GM18508 (cell line): ENCODE measurements around the gene YAF2.

Experiments used
- ATAC-seq: cut with Tn5 transposase; IDR thresholded peaks from one replicate; pipeline ENCODE4 v1.9.1; 2021; ENCODE audit warnings: moderate number of reproducible peaks; ENCODE audit not compliant: insufficient read depth, unreplicated experiment

YAF2 gene

DNA sequence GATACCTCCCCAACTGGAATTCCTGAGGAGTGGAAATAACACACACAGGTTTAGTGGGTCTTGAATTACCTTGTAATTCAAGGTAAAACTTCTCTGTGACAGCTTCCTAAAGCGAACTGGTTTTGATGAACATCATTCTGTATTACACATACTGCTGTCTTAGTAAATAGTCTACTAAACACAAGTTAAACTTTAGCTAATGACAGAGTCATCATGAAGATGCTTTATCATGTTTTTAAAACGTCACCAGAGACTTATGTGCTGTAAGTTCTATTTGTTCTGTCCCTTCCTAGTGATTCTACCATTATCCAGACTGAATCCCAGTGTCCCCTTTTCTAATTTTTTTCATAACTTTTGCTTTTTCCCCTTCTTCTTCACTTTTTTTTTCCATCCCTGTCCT lies 81.8 kb downstream of the YAF2 start:
- ATAC-seq, result no peak

DNA sequence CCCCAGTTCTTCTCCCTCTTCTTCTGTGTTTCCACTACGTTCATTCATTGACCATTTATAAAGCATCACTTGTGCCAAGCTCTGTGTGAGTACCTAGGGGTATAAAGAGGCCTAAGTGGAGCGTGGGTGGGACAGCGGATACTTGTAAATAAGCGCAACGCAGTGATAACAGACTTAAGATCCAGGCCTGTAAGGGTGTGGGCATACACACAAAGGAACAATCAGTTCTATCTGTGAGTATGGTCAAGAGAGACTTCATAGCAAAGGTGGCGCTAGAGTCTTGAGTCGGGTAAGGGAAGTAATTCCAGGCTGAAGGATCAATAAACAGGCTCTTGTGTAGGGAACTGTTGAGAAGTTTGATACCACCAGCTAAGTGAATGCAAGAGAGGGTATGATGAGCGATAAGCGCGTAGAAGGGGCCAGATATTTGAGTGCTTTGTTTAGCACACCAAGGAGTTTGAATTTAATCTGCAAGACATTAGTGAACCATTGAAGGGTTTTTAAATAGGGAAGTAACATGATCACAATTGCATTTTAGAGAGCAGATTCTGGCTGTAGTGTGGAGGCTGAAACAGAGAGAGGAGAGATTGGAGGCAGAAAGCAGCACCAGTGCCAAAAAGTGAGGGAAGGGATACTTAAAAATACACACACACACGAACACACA lies 92.4 kb downstream of the YAF2 start:
- no peak for ATAC-seq

DNA sequence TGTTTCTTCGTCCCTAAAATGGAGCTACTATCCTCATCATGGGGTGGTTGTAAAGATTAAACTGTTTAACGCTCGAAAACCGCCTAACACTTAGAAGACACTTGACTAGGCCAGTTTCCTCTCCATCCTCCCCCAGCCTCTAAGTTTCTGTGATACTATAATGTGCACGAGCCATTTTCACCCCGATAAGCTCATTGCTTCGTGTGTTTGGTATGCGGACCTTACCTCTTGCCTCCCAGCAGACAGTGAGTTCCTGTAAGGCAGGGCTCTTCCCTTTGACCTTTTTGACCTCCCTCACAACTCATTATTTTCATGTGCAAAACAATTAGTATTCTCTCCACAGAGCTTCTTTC lies 92.9 kb downstream of the YAF2 start:
- ATAC-seq, result no peak

DNA sequence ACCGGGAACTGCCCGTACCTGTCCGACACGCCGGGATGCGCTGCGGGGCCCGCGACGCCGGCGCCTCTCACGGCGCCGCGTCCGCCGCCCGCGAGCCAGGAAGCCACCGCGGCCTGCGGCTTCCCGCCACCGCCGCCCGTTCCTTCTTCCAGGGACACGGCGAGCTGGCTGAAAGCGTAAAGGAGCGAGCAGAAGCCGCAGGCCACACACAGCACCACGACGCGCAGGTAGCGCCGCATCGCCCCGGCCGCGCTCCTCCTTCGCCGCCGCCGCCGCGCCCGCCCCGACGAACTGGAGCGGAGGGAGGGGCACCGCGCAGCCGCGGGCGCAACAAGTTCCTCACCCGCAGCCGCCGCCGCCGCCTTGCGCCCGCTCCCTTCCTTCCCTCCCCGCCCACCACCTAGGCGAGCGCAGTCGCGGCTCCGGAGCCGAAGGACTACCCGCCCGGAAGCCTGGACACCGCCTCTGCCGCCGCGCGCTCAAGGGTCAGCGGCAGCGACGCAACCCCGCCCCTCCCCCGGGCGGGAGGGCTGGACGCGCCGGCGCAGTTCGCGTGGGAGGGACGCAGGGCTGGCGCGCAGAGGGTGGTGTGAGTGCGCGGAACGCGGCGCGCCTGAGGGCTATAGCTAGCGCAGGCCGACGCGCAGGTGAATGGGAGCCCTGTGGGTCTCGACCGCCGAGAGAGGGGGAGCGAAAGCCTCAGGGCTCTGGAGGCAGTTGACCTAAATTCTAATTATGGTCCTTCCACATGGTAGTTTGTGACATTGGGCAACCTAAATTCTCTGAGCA lies 93.4 kb downstream of the YAF2 start, which contains the start of gene GXYLT1:
Gene GXYLT1 (minus strand): TSS at position 467 of the 789 bp plus-strand sequence. CDS start 228 bp downstream, at position 239.
- peak; percentile 82 for ATAC-seq

DNA sequence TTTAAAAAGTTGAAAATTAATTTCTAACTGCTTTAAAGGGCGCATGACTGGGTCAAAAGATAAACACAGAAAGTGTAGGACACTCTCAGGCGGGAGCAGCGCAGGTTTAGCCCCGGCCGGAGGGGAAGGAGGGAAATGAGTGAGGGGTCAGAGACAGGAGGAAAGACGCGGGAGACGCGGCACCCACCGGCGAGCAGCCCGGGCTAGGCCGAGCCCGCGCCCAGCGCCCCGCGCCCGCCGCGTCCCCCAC lies 94.0 kb downstream of the YAF2 start:
- ATAC-seq, result peak; percentile 1

DNA sequence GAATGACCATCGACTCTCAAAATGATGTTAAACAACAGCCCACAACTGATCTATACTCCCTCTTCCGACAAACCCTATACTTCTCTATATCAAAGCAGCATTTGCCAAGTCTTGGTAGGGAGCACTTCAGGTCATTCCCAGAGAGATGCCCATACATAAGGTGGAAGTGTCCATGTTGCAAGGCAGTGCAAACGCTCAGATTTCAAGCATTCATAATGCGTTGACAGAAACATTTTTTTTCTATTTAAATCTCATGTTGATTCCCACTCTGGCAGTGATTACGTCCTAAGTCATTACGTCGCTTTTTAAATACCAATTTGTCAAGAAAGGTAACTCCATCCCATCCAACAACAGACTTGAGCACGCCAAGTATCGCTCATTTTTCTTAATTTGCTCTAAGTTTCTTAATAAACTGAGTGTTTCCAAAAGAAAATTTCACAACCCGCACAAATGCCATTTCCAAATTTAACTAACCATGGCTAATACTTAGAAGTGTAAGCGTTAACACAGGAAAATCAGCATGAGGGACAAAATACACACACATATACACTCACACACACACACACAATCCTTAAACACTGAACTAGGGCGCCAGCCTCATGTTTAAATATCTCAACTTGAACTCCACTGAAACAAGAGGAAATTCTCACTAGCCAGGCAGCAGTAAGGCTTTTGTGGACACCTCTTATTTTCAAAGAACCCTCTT lies 94.4 kb downstream of the YAF2 start:
- ATAC-seq, result peak; percentile 2

DNA sequence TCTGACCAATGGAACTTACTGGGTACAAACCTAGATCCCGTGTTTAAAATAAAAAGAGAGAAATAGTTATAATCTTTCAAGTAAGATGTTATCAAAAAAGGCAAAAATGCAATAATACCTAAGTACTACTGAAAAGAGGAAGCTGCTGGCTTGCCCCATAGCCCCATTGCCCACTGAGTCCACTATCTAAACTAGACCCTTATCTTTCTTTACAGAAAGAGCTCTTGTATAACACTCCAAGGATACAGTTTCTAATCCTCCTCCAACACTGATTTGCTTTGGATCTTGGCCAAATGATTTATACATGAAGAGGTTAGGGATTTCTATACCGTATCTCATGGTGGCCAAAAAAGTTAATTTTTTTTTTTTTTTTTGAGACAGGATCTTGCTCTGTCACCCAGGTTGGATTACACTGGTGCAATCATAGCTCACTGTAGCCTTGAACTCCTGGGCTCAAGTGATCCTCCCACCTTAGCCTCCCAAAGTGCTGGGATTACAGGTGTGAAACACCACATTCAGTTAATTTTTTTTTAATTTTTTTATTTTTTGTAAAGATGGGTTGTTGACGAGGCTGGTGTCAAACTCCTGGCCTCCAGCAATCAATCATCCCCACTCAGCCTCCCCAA lies 96.0 kb downstream of the YAF2 start:
- no peak for ATAC-seq

DNA sequence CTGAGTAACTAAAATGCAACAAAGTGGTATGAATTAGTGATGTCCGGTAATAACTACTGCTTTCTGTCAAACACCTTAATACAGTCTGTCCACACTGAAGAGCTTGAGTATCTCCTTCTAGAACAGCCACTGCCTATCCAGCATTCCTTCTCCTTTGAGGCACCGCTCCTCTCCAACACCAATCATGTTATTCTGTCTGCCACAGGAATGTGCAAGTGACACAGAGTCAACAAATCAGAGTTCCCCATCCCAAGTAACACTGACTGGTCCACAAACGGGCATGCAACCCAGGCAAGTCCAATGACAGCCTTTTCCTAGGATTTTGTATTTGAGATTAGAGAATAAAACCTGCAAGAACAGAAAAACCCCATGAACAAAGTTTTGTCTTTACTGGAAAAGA lies 97.1 kb downstream of the YAF2 start:
- no peak for ATAC-seq

DNA sequence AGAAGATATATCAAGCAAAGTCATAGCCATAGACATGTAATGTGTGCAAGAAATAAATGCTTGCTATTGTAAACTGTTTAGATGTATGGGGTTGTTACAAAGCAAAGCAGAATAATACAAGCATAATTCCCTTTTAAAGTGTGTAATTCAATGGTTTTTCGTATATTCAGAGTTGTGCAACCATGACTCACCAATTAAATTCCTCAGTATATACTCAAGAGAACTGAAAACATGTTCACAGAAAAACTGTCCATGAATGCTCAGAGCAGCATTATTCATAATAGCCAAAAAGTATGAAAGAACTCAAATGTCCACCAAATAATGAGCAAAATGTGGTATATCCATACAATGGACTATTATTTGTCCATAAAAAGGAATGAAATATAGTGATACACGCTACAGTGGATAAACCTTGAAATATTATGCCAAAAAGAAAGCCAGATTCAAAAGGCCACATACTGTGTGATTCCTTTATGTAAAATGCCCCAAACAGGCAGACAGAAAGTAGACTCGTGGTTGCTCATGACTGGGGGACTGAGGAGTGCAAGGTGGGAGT lies 102.7 kb downstream of the YAF2 start:
- no peak for ATAC-seq

DNA sequence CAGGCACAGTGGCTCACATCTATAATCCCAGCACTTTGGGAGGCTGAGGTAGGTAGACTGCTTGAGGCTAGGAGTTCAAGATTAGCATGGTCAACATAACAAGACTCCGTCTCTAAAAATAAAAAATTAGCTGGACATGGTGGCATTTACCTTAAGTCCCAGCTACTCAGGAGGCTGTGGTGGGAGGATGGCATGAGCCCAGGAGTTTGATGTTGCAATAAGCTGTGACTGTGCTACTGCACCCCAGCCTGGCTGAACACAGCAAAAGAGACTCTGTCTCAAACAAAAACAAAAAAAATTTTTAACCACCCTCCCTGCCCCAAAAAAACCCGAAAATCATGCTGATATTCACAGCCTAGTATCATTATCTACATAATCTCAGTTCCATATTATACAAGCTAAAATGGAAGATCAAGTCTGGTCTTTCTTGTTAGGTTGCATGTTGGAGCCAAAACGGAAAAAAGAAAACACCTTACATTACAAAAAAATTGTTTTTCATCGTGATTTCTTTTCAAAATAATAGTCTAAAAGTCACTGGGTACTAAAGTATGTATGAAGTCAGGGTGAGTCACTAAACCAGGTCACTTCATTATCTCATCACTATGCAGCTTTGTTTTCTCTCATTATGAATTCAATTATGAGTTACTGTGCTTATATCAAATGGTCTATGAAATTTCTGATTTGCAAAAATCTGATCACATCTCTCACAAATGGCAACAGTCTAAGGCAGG lies 107.2 kb downstream of the YAF2 start:
- no peak for ATAC-seq

DNA sequence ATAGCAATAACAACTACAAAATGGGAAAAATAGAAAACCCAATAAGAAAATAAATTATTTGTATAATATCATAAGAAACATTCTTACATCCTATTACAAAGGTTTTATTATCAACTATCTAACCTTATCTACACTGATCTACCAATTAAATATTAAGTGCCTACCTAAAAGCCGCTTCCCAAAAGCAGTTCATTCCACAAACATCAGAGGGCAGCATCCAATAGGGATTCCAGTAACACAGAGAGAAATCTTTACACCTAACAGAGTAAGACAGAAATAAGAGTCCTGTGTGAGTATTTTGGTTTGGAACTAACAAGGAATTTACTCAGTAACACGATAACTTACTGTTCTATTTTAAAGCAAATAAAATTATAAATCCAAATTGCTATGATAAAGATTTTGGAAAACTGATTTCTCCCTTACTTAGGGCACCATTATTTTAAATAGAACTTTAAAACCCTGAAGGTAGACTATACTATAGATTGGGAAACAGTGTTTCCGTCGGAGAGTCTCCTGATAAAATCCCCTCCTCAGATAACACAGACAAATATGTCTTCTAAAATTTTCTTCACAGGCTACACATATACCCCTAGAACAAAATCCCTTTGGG lies 108.3 kb downstream of the YAF2 start:
- ATAC-seq, result no peak

DNA sequence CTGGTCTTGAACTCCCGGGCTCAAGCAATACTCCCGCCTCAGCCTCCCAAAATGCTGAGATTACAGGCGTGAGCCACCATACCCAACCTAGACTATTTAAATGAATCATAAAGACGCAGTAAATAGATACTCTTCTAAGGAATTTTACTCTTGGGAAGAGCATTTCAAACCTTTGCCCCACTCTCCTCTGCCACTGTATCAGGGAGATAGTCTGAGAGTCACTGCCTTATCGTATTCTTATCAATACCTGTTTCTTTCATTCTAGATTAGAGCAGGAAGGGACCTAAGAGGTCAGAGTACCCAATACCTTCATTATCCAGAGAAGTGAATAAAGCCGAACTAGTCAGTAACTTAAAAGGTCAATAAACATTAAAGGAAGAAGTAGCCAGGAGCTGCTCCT lies 109.2 kb downstream of the YAF2 start:
- no peak for ATAC-seq

DNA sequence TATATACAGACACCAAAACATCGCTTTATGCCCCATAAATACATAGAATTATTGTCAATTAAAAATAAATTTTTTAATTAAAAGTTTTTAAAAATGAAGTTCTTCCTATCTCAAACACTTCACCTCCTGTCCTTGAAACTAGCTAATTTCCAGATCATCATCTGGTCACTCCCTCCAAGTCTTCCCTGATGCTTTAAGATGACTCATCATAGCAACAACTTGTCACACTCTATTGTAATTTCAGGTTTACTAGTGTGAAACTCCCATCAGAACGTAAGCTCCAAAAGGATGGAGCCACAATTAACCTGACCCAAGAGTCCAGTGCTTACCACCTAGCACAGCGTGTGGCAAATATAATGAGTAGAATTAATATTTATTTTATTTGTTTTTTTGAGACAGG lies 109.7 kb downstream of the YAF2 start:
- no peak for ATAC-seq

DNA sequence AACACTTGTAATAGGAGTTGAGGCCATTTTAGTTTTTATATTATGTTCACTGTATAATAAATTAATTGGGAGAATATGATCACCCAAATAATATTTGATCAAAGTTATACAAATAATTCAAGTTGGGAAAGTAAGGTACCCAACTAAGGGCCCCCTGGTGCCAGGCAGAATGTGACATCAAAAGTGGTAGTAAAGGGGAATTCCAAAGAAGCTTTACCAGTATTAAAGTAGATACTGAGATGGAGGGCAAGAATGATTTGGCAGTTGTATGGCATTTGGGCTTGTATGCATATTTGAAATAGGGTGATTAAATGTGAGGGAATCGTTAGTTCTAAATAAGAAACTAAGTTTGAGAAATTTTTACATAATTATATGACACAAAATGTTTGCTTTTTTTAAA lies 111.1 kb downstream of the YAF2 start:
- peak; percentile 39 for ATAC-seq

DNA sequence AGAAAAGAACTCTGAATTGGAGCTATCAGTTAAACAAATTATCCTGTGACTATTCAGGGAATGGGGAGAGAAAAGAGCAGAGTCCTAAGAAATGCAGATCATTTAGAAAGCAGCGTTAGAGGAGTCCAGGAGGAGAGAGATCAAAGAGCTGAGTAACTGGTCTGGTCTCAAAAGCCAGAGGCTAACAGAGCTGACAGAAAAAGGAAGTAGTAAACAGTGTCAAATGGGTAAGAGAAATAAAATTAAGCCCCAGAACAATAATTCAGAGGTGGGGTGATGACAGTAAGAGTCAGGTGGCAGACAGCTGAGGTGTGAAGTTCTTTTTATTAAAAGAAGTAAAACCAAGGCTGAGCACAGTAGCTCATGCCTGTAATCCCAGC lies 112.7 kb downstream of the YAF2 start:
- ATAC-seq, result no peak

DNA sequence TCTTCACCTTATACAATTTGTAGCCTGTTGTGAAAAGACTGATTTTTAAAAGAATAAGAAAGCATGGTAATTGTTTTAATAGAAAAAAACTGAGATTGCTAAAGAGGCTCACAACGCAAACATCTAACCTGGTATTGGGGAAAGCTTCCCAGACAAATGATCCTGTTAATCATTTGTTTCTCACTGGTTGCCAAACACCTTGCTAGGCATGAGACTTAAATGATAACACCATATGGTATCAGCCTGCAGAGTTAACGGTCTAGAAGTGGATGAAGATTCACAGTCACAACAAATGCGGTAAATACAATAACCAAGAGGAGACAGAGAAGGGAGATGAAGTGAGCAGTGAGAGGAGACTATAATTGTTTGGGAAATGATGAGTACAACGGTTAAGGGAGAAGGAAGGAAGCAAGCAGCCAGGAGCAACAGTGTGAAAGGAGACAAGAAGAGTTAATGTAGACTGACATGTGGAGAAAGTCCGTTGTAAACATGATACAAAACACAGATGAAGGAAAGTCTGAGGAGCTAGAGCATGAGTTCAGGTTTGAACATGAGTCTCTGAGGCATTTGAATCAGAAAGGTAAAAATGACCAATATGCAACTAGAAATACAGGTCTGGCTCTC lies 113.2 kb downstream of the YAF2 start:
- ATAC-seq, result no peak

DNA sequence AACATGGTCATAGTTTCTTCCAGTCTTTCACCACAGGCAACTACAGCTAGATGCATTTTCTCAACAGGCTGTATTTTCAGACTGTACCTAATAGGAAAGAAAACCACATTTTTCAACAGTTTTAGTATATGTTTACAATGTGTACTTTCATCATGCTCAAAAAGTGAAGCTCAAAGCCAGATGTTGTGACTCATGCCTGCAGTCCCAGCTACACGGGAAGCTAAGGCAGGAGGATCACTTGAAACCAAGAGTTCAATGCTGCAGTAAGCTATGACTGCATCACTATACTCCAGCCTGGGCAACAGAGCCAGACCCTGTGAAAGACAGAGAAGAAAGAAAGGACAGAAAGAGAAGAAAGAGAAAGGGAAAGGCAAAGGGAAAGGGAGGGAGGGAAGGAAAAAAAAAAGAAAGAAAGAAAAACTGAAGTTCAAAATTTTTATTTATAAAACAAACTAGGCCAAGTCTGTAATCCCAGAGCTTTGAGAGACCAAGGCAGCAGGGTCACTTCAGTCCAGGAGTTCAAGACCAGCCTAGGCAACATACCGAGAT lies 118.9 kb downstream of the YAF2 start:
- no peak for ATAC-seq

DNA sequence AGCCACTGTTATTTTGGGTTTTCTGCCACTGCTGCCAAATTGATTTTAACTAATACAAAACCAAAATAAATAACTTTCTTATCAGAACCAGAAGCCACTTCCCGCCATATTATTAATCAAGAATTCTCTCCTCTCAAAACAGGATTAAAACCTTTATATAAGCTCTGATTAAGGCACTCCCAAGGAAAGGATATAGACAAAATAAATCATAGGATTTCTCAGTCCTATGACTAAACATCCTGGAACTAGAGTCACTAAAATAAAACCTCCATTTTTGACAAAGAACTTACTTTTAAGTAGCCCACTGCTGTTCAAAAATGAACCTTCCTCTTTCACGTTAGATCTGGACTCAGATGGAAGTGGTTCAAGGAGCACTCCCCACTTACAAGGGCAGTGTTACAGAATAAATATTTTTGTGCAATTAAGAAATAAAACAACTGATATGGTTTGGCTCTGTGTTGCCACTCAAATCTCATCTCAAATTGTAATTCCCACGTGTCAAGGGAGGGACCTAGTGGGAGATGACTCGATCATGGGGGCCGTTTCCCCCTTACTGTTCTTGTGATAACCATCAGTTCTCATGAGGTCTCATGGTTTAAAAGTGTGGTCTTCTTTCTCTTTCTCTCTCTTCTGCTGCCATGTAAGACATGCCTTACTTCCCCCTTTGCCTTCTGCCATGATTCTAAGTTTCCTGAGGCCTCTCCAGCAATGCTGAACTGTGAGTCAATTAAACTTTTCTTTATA lies 119.7 kb downstream of the YAF2 start:
- ATAC-seq, result no peak

DNA sequence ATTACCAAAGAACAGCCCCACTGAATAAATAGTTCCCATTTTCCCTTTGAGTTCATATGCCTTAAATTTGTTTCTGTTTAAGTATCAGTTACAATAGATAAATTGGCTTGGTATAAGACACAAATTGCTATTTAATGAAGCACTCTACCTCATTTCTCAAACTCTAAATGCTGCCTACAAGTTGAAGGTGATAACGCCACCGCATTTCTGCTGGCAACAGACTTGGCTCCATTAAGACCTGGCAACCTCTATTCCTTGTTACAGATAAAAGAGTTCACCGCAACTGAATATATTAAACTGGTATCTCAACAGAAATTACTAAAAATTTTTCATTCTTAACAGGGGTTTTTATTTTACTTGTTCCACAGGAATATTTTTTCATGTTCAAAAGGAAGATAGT lies 129.0 kb downstream of the YAF2 start:
- no peak for ATAC-seq
